GM21528 (cell line): ENCODE data around the gene CDH5.

Experiments
- ATAC-seq: cut with Tn5 transposase; IDR thresholded peaks from one replicate; pipeline ENCODE4 v1.9.1; 2021; ENCODE audit warnings: mild to moderate bottlenecking, moderate library complexity; ENCODE audit not compliant: unreplicated experiment, low FRiP score

CDH5 gene

DNA sequence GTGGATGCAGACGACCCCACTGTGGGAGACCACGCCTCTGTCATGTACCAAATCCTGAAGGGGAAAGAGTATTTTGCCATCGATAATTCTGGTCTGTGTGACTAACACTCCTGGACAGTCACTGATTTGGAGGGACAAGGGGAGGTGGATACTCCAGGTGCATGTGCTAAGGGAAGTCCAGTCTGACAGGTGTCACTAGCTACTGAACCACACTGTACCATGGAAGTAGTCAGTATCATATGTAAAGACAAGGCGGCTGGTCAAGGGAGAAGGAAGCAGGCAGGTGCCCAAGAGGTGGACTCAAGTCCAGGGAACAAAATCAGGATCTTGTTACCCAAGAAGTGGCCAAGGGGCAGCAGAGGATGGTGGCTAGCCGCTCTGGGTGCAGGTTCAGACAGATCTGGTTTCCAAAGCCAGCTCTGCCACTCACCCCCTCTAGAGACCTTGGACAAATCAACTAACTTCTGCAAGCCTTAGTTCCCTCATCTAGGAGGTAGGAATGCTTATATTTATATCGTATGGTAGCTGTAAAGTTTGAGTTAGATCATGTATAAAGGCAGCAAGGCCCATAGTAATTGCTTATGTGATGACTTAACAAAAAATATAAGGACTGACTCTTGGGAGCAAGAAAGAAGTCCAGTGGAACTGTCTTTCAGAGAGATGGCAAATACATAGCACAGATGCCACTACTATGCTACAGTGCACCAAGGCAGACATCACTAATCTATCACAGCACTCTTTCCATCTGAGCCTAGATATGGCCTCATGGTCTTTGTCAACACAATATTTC lies 22.1 kb downstream of the CDH5 start:
- no peak for ATAC-seq

- no peak for ATAC-seq
Observed at GRCh38 chr16:66389256-66390176, 23.0 kb downstream of the CDH5 start.

- no peak for ATAC-seq
Observed at GRCh38 chr16:66390346-66391108, 24.0 kb downstream of the CDH5 start.

GRCh38 chr16:66391726-66392670 lies 25.5 kb downstream of the CDH5 start:
- ATAC-seq, result no peak

DNA sequence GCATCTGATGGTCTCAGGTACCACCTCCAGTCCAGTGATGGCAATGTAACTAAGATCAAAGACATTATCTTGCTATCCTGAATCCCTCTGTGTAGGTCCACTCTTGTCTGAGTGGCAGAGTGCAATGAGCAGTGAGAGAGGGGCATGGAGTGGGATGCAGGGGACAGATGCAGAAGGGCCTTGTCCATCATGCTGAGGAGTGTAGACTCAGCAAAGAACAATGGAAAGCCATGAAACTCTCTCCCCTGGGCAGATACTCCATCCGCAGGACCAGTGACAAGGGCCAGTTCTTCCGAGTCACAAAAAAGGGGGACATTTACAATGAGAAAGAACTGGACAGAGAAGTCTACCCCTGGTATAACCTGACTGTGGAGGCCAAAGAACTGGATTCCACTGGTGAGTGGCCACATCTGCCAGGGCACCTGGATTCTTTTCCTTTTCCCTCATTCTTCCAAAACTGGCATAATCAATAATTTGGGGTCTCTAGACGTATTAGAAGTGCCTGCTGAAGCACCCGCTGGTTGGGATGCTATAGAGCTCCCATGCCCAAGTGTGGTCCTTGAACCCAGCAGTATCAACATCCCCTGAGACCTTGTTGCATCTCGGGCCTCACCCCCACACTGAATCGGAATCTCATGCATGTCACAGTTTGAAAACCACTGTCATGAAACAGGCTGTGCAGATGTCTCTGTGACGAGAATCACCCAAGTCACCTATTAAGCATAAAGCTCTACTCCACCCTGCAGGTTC lies 29.5 kb downstream of the CDH5 start:
- no peak for ATAC-seq

- no peak for ATAC-seq
Observed at GRCh38 chr16:66397736-66398433, 31.4 kb downstream of the CDH5 start.

DNA sequence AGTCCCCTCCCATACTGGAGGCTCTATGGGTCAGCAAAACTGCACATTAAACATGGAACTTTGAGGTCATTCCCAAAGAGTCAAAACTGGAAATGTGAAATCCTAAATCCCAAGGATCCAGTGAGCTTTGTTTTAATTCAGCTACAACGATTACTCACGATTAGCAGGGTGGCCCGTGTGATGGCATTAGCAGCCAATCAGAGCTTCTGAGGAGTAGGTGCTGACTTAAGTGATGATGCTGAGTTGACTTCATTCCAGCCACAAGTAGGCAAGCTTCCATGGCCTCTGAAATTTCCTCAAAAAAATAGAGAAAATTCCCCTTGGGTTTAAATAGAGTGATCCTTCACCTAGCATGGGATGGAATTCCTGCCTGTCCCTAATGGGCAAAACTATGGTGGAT lies 32.5 kb downstream of the CDH5 start:
- ATAC-seq, result no peak

GRCh38 chr16:66399930-66400329 lies 33.4 kb downstream of the CDH5 start:
- ATAC-seq, result no peak

DNA sequence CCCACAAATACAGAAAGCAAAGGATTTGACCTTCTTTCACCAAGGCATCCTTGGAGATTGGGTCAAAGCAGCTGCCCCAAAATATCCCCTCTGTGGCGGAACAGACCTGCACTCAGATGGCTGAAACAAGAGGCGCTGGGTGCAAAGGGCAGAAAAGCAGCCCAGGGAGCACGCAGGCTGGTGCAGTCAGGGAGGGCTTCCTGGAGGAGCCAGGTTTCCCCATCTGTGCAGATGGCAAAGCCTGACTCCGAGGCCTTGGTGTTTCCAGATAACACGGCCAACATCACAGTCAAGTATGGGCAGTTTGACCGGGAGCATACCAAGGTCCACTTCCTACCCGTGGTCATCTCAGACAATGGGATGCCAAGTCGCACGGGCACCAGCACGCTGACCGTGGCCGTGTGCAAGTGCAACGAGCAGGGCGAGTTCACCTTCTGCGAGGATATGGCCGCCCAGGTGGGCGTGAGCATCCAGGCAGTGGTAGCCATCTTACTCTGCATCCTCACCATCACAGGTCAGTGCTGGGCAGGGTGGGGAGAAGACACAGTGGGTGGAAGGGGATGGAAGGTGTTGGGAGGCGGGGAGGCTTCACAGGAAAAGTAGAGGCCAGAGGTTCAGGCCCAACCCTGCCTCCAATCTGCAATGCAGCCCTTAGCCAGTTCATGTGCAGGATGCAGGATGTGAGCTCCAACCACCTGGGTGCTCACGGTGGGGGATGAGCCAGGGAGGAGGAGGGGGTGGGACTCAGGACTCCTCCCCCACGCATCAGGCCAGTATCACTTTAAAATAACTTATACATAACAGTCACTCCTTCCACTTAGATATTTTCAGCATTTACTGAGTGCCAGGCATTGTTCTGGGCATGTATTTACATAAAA lies 34.3 kb downstream of the CDH5 start:
- no peak for ATAC-seq

DNA sequence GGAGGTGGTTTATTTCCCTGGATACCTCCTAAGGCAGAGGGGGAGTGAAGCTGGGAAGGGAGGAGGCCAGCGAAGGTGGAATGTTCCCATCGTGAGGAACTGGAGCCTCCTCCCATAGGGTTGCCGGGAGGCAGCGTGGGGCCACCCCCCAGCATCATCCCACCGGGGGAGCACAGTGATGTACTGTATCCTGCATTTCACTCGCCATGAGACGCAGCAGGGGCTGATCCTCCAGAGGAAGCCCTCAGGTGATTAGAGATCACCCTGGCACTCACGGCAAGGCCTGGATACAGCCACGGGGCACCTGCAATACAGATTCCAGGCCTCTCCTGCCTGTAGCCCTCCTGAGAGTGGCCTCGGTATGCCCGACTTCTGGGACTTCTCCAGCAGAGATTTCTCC lies 35.1 kb downstream of the CDH5 start:
- ATAC-seq, result no peak

DNA sequence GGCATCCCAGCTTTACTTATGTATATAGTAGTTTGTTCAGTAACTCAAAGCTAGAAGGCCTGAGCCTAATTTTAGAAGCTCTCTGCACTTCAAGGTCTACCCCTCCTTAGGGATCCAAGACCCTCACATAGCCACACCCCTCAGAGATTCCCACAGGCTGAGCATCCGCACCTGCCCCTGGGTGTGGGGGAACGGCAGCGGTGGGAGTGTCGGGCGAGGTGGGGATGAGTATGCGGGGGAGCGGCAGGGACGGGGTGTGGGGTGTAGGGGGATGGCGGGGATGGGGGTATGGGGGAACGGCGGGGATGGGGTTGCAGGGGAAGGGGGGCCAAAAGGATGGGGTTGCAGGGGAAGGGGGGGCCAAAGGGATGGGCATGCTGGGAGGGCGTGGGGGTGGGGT lies 35.7 kb downstream of the CDH5 start:
- no peak for ATAC-seq

GRCh38 chr16:66402591-66403230 lies 36.2 kb downstream of the CDH5 start:
- no peak for ATAC-seq

GRCh38 chr16:66403531-66404145 lies 37.1 kb downstream of the CDH5 start:
- ATAC-seq, result no peak

DNA sequence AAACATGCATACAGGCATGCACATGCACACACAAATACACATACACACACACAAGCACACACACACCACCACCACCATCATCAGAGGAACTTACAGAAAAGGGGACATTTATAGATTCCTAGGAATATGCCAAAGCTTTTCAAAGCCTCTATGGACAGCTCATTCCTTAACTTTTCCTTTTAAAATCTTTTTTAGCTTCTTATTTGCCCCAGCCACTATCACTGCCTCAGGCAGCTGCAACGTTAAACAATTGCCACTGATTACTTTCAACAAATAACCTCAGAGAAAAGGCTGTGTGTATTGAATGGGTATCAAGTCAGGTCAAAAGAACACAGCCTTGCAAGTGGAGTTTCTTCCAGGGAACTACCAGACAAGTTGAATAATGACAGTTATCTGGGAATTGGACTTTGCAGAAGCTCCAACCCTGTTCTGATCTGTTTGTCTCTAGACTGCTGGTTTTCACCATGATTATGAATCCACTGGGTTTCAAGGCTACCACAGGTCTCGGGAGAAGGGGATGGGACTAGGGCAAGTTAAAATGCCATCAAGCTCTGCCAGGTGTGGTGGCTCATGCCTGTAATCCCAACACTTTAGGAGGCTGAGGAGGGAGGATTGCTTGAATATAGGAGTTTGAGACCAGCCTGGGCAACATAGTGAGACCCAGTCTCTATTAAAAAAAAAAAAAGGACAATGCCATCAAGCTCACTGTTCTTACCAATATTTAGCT lies 38.7 kb downstream of the CDH5 start:
- no peak for ATAC-seq

- peak; percentile 79 for ATAC-seq
Observed at GRCh38 chr16:66406534-66407221, 40.2 kb downstream of the CDH5 start.
